Measurements from ENCODE around the gene ADGRL3. TPM values are rescaled to one million over a fixed set of nuclear protein-coding genes. Genes with fewer than 3 reads are reported as not detected.

ADGRL3 gene
- total and polyA plus RNA-seq, 4 donors = 0.07 to 1.7 (median 0.82) TPM

GRCh38 chr4:61896634-61897033 lies 696.5 kb downstream of the ADGRL3 start:
- Histone ChIP-seq H3K4me3 (ENCODE audit: low read depth in 1 of 3, low read length in 3 of 3) (no peak overlapping the region), H3K27ac (ENCODE audit: low read depth in 1 of 2, low read length in 2 of 2) (no peak overlapping the region), H3K4me1 (ENCODE audit: control insufficient read depth in 4 of 4, insufficient read depth in 4 of 4, low read length in 3 of 4) (no peaks in the 10 kb centered on the region), H3K27me3 (ENCODE audit: control insufficient read depth in 4 of 4, insufficient read depth in 4 of 4, low read length in 3 of 4) (no peaks in the 10 kb centered on the region), H3K36me3 (ENCODE audit: control insufficient read depth in 4 of 4, insufficient read depth in 3 of 4, low read depth in 1 of 4, low read length in 3 of 4) (no peaks in the 10 kb centered on the region), H3K9ac (ENCODE audit: low read depth in 1 of 2, low read length in 2 of 2) (no peak overlapping the region), H3K9me3 (ENCODE audit: control insufficient read depth in 4 of 4, low read length in 3 of 4) (peaks cover 0 to 4% (median 0%) of the 10 kb centered on the region in 4 donors)
- DNase-seq (ENCODE audit: low spot score) = no peak
- WGBS = 83% methylated on average over 2 of the region's 2 CpGs
- TF ChIP-seq HNF4G (IDR thresholded peaks at IDR 0.05) (no peak), JUND (IDR thresholded peaks at IDR 0.05) (no peak), FOXA2 (IDR thresholded peaks at IDR 0.05) (no peak), ATF3 (IDR thresholded peaks at IDR 0.05) (no peak), GABPA (IDR thresholded peaks at IDR 0.05 in 1 of 2, conservative IDR thresholded peaks at IDR 0.05 in 1 of 2) (no peak), RXRA (IDR thresholded peaks at IDR 0.05) (no peak), REST (IDR thresholded peaks at IDR 0.05) (no peak), CTCF (IDR thresholded peaks at IDR 0.05; ENCODE audit: low read depth, low read length, missing input control) (no peak)

- Histone ChIP-seq H3K27ac (ENCODE audit: low read depth in 1 of 2, low read length in 2 of 2) (no peak overlapping the region), H3K27me3 (ENCODE audit: control insufficient read depth in 4 of 4, insufficient read depth in 4 of 4, low read length in 3 of 4) (no peaks in the 10 kb centered on the region), H3K9ac (ENCODE audit: low read depth in 1 of 2, low read length in 2 of 2) (no peak overlapping the region), H3K9me3 (ENCODE audit: control insufficient read depth in 4 of 4, low read length in 3 of 4) (no peaks in the 10 kb centered on the region), H3K4me3 (ENCODE audit: low read depth in 1 of 3, low read length in 3 of 3) (no peak overlapping the region), H3K4me1 (ENCODE audit: control insufficient read depth in 4 of 4, insufficient read depth in 4 of 4, low read length in 3 of 4) (no peaks in the 10 kb centered on the region), H3K36me3 (ENCODE audit: control insufficient read depth in 4 of 4, insufficient read depth in 3 of 4, low read depth in 1 of 4, low read length in 3 of 4) (no peaks in the 10 kb centered on the region)
- TF ChIP-seq RAD21 (IDR thresholded peaks at IDR 0.05) = no peak
- TF ChIP-seq CTCF (IDR thresholded peaks at IDR 0.05; ENCODE audit: low read depth, low read length, missing input control) = no peak
- TF ChIP-seq FOXA2 (IDR thresholded peaks at IDR 0.05) = no peak
- no peak for TF ChIP-seq EGR1 (IDR thresholded peaks at IDR 0.05; ENCODE audit: low read depth in 2 of 2)
- no peak for TF ChIP-seq YY1 (IDR thresholded peaks at IDR 0.05)
- no peak for TF ChIP-seq ATF3 (IDR thresholded peaks at IDR 0.05)
- TF ChIP-seq JUND (IDR thresholded peaks at IDR 0.05) = no peak
- TF ChIP-seq SP1 (IDR thresholded peaks at IDR 0.05) = no peak
- no peak for TF ChIP-seq HNF4A (conservative IDR thresholded peaks at IDR 0.05)
- no peak for TF ChIP-seq HNF4G (IDR thresholded peaks at IDR 0.05)
- TF ChIP-seq TAF1 (conservative IDR thresholded peaks at IDR 0.05) = no peak
- TF ChIP-seq RXRA (IDR thresholded peaks at IDR 0.05) = no peak
- no peak for TF ChIP-seq NR2F2 (IDR thresholded peaks at IDR 0.05)
- no peak for TF ChIP-seq MAX (IDR thresholded peaks at IDR 0.05)
- TF ChIP-seq FOXA1 (IDR thresholded peaks at IDR 0.05) = no peak
- TF ChIP-seq REST (IDR thresholded peaks at IDR 0.05) = no peak
- TF ChIP-seq GABPA (IDR thresholded peaks at IDR 0.05 in 1 of 2, conservative IDR thresholded peaks at IDR 0.05 in 1 of 2) = no peak
- TF ChIP-seq ZBTB33 (IDR thresholded peaks at IDR 0.05) = no peak
- DNase-seq (ENCODE audit: low spot score) = no peak
- WGBS = 85% methylated on average over 4 of the region's 4 CpGs
Observed at GRCh38 chr4:61909031-61909430, 708.9 kb downstream of the ADGRL3 start.

Data from liver (tissue), 9 donors.